Retinal pigment epithelial cell (primary cell): ENCODE results near the gene IRGC.

Experiments used
- DNase-seq: peaks from one replicate; pipeline ENCODE4 v3.0.0-alpha.2; 2010; ENCODE audit warnings: low read depth
- H3K4me3 ChIP-seq: 2 replicates; pipeline ENCODE4 v1.5.1; 2011; ENCODE audit warnings: mild to moderate bottlenecking, low read length, control low read depth, moderate library complexity
- TF ChIP-seq, protein P1 (sequence below): conservative IDR thresholded peaks from 2 replicates; pipeline ENCODE4 v1.5.1; 2011; ENCODE audit warnings: low read depth, low read length, control low read depth, inconsistent platforms

Gene IRGC

DNA sequence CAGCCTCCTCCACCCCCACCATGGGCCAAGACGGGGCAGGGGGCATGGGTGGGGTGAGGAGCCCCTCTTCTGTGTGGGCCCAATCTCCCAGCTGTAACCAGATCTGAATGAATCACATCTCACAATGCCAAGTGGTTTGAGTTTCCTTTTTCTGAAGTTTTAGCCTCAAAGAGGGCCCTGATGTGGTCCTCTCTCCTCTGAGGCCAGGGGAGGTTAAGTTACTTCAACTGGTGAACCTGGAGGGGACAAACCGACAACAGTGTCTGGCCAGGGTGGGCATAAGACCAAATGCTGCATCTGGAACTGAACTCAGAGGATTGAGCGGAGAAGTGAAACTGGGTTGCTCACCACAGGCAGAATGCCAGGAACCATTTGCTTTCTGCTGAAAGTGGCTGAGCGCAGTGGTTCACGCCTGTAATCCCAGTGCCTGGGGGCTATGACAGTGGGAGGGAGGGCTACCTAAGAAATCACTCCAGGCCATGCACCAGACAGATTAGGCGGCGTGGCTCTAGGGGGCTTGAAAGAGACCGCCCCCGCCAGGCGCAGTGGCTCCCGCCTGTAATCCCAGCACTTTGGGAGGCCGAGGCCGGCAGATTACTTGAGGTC, 15.4 kb upstream of the IRGC start:
- TF ChIP-seq, protein P1, sequence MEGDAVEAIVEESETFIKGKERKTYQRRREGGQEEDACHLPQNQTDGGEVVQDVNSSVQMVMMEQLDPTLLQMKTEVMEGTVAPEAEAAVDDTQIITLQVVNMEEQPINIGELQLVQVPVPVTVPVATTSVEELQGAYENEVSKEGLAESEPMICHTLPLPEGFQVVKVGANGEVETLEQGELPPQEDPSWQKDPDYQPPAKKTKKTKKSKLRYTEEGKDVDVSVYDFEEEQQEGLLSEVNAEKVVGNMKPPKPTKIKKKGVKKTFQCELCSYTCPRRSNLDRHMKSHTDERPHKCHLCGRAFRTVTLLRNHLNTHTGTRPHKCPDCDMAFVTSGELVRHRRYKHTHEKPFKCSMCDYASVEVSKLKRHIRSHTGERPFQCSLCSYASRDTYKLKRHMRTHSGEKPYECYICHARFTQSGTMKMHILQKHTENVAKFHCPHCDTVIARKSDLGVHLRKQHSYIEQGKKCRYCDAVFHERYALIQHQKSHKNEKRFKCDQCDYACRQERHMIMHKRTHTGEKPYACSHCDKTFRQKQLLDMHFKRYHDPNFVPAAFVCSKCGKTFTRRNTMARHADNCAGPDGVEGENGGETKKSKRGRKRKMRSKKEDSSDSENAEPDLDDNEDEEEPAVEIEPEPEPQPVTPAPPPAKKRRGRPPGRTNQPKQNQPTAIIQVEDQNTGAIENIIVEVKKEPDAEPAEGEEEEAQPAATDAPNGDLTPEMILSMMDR, result no peak
- H3K4me3 ChIP-seq, result no peak overlapping the region
- DNase-seq, result peak; percentile 52

DNA sequence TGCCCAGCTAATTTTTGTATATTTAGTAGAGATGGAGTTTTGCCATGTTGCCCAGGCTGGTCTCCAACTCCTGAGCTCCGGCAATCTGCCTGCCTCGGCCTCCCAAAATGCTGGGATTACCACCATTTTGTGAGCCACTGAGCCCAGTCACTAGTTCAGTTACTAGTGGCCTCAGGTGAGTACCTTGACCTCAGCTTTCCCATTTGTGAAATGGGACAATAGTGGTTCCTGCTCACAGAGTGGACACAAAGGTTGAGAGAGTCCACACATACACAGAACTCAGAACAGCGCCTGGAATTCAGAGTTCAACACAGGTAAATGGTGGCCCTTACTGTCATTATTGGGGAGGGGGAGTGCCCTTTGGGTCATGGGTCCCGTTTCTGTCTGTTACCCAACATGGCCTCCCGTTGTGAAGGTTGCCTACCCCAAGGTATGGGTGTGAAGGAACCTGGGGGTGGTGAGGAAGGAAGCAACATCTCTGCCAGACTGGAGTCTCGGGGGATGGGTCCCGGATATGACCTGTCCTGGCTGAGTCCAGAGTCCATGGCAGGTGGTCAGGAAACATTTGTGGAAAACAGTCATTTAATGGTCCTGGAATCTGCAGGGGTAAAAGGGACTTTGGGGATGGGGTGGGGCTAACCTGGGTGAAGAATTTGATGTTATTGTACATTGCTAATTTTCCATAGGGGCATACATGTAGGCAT, 11.7 kb upstream of the IRGC start:
- DNase-seq, result no peak
- TF ChIP-seq, protein P1, result no peak
- H3K4me3 ChIP-seq, result no peak overlapping the region

DNA sequence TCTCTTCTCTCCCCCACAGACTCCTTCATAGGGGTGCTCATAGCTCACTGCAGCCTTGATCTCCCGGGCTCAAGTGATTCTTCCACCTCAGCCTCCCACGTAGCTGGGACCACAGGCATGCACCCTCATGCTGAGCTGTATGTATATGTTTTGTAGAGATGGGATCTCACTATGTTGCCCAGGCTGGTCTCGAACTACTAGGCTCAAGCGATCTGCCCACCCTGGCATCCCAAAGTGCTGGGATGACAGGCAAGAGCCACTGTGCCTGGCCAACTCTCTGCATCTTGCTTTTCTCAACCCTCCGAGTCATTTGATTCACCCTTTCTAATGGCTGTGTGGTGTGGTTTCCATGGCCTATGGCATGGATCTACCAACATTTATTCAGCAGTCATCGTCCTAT, 10.1 kb upstream of the IRGC start:
- DNase-seq, result no peak
- TF ChIP-seq, protein P1, result no peak

DNA sequence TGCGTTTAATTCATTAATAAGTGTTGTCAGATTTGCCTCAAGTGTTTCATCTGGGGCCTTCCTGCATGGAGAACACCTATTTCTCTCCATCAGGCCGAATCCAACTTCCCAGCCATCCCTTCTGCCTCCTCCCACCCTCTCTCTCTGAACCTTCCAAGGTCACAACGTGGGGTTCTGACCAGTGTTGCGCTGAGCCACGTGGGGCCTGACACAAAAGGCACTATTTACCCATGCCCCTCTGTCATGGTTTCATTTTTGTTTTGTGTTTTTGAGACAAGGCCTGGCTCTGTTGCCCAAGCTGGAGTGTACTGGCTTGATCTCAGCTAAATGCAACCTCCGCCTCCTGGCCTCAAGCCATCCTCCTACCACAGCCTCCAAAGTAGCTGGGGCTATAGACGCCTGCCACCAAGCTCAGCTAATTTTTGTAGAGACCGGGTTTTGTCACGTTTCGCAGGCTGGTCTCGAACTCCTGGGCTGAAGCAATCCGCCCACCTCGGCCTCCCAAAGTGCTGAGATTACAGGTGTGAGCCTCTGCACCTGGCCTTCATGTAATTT, 8.6 kb upstream of the IRGC start:
- TF ChIP-seq, protein P1, result no peak

More for the DNA sequence above, 10.1 kb upstream of the IRGC start:
- H3K4me3 ChIP-seq, result no peak overlapping the region

DNA sequence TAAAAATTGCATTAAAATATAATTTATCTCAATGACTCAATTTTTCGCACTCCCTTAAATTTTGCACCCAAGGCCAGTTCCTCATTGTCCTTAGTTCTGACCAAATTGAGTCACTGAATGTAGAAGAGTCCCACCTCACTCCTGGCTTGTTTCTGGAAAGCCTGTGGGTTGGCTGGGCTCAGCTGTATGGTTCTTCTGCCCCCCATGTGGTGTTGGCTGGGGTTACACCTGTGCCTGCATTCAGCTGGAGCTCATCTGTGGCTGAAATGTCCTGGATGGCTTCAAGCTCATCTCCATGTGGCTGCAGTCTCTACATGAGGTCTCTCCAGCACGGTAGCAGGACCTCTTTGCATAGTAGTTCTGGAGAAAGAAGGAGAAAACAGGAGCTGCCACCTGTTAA, 7.2 kb upstream of the IRGC start:
- TF ChIP-seq, protein P1, result no peak
- no peak for DNase-seq
- no peak overlapping the region for H3K4me3 ChIP-seq

More for the DNA sequence above, 8.6 kb upstream of the IRGC start:
- no peak for DNase-seq
- H3K4me3 ChIP-seq, result no peak overlapping the region

DNA sequence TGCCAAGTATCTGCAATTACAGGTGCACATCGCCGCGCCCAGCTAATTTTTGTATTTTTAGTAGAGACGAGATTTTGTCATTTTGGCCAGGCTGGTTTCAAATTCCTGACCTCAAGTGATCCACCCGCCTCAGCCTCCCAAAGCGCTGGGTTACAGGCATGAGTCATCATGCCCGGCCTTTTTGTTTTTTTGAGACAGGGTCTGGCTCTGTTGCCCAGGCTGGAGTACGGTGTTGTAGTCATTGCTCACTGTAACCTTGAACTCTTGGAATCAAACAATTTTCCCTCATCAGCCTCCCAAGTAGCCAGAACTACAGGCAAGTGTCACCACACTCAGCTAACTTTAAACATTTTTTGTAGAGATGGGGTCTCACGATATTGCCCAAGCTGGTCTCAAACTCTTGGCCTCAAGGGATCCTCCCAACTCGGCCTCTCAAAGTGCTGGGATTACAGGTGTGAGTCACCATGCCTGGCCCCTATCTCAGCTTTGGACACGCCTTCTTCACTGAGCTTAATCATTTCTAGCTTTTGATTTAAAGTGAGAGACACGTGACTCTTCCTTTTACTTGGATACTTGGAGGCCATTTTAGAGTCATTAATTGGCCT, 4.0 kb upstream of the IRGC start:
- TF ChIP-seq, protein P1, result no peak
- no peak overlapping the region for H3K4me3 ChIP-seq
- no peak for DNase-seq
